Ishikawa (cell line): ENCODE data around the gene PLS1.

Experiments
- CEBPB ChIP-seq: IDR thresholded peaks from 2 replicates; pipeline ENCODE4 v1.6.1; 2012
- CREB1 ChIP-seq: IDR thresholded peaks from 2 replicates; pipeline ENCODE4 v1.6.1; 2012; ENCODE audit warnings: low read depth
- EGR1 ChIP-seq: IDR thresholded peaks from 2 replicates; pipeline ENCODE4 v1.6.1; 2012
- EP300 ChIP-seq: IDR thresholded peaks from 2 replicates; pipeline ENCODE4 v1.6.1; 2012; ENCODE audit warnings: borderline replicate concordance
- FOXM1 ChIP-seq: IDR thresholded peaks from 2 replicates; pipeline ENCODE4 v1.6.1; 2012; ENCODE audit warnings: low read depth, borderline replicate concordance
- MAX ChIP-seq: IDR thresholded peaks from 2 replicates; pipeline ENCODE4 v1.6.1; 2012
- NFIC ChIP-seq: IDR thresholded peaks from 2 replicates; pipeline ENCODE4 v1.6.1; 2012
- RAD21 ChIP-seq: IDR thresholded peaks from 2 replicates; pipeline ENCODE4 v1.6.1; 2012; ENCODE audit warnings: low read depth
- REST ChIP-seq: IDR thresholded peaks from 2 replicates; pipeline ENCODE4 v1.6.1; 2012; ENCODE audit warnings: low read depth, mild to moderate bottlenecking
- TAF1 ChIP-seq: IDR thresholded peaks from 2 replicates; pipeline ENCODE4 v1.6.1; 2012; ENCODE audit warnings: low read depth, mild to moderate bottlenecking
- TCF12 ChIP-seq: IDR thresholded peaks from 2 replicates; pipeline ENCODE4 v1.6.1; 2012; ENCODE audit warnings: low read depth
- TEAD4 ChIP-seq: IDR thresholded peaks from 2 replicates; pipeline ENCODE4 v1.6.1; 2012
- YY1 ChIP-seq: IDR thresholded peaks from 2 replicates; pipeline ENCODE4 v1.6.1; 2012; ENCODE audit warnings: low read depth
- ZBTB7A ChIP-seq: IDR thresholded peaks from 2 replicates; pipeline ENCODE4 v1.6.1; 2012; ENCODE audit warnings: low read depth
- TF ChIP-seq, protein P1 (sequence below): IDR thresholded peaks from 2 replicates; pipeline ENCODE4 v1.6.1; 2012

PLS1 gene

GRCh38 chr3:142563496-142563997 is 32.6 kb upstream of the PLS1 start:
- no peak for TF ChIP-seq EGR1
- TF ChIP-seq TAF1 = no peak
- TF ChIP-seq CEBPB = no peak
- TF ChIP-seq, protein P1, sequence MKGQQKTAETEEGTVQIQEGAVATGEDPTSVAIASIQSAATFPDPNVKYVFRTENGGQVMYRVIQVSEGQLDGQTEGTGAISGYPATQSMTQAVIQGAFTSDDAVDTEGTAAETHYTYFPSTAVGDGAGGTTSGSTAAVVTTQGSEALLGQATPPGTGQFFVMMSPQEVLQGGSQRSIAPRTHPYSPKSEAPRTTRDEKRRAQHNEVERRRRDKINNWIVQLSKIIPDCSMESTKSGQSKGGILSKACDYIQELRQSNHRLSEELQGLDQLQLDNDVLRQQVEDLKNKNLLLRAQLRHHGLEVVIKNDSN = no peak
- no peak for TF ChIP-seq EP300
- no peak for TF ChIP-seq YY1
- no peak for TF ChIP-seq ZBTB7A
- no peak for TF ChIP-seq CREB1
- no peak for TF ChIP-seq RAD21

GRCh38 chr3:142566096-142566495 is 30.1 kb upstream of the PLS1 start:
- TF ChIP-seq REST (no peak), NFIC (no peak), TEAD4 (no peak), CEBPB (no peak), EGR1 (no peak), FOXM1 (no peak), EP300 (no peak), CREB1 (no peak), ZBTB7A (no peak), RAD21 (no peak)
- TF ChIP-seq, protein P1 = no peak

GRCh38 chr3:142568393-142569017 is 27.7 kb upstream of the PLS1 start:
- TF ChIP-seq YY1 (no peak), CREB1 (no peak), EP300 (no peak), RAD21 (no peak), NFIC (no peak), FOXM1 (no peak), TEAD4 (no peak), TAF1 (no peak), CEBPB (no peak), TCF12 (no peak), ZBTB7A (no peak), MAX (no peak), REST (no peak), EGR1 (no peak)
- TF ChIP-seq, protein P1 = no peak

- TF ChIP-seq NFIC (no peak), YY1 (no peak), TAF1 (no peak), EGR1 (no peak), CREB1 (no peak), CEBPB (no peak), TEAD4 (no peak), TCF12 (no peak)
- TF ChIP-seq, protein P1 = no peak
Observed at GRCh38 chr3:142574665-142575064, 21.5 kb upstream of the PLS1 start.

GRCh38 chr3:142576792-142577191 is 19.4 kb upstream of the PLS1 start:
- TF ChIP-seq EGR1 = no peak
- TF ChIP-seq REST = no peak
- TF ChIP-seq ZBTB7A = no peak
- no peak for TF ChIP-seq NFIC
- TF ChIP-seq TEAD4 = no peak
- TF ChIP-seq RAD21 = no peak
- no peak for TF ChIP-seq MAX
- no peak for TF ChIP-seq CREB1
- no peak for TF ChIP-seq YY1
- no peak for TF ChIP-seq TCF12
- no peak for TF ChIP-seq EP300
- TF ChIP-seq TAF1 = no peak
- no peak for TF ChIP-seq CEBPB
- TF ChIP-seq, protein P1 = no peak
- no peak for TF ChIP-seq FOXM1
